ENCODE measurements around the gene SUN3. TPM values are rescaled to one million over a fixed set of nuclear protein-coding genes. Genes with fewer than 3 reads are reported as not detected.

The SUN3 gene
- total and polyA plus RNA-seq, 9 of the 15 experiments (the other 6 are each of a cell fraction or from before 2014, with no cell fraction given): 0.04 to 0.06 TPM; not detected in 7

DNA sequence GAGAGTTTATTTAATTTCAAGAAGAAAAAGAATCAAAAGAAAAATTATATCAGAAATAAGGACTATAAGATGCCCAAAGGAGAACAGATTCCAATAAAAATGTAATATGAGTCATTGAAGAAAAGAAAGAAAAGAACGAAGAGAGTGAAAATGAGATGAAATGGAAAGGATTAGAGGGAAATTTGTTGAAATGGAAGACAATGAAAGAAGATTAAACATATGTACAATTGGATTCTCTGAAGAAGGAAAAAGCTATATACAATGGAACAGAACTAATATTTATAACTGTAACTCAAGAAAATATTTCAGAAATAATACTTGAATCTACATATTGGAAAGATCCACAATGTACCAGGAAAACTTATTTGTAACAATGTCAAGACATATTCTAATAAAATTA lies 35.1 kb upstream of the SUN3 start:
- FAIRE-seq: no peak
- no peak overlapping the region for H3K9ac ChIP-seq (ENCODE audit: insufficient read depth in 1 of 2, low read depth in 2 of 2, low read length in 2 of 2)
- CTCF ChIA-PET (ENCODE audit: low intra/inter-chr PET ratio): no interaction called here
- H3K36me3 ChIP-seq (ENCODE audit: control insufficient read depth, insufficient read depth, low read length): no peaks in the 10 kb centered on the region
- ATAC-seq: no peak
- H3K9me3 ChIP-seq (replicated peaks; ENCODE audit: control insufficient read depth, insufficient read depth, low read depth, low read length): no peaks in the 10 kb centered on the region
- no peak overlapping the region for H3K4me3 ChIP-seq
- no peaks in the 10 kb centered on the region for H4K20me1 ChIP-seq (replicated peaks; ENCODE audit: control insufficient read depth, insufficient read depth, low read length)
- TF ChIP-seq THRAP3 (IDR thresholded peaks at IDR 0.05; ENCODE audit: borderline replicate concordance) (no peak), TFAM (CRISPR knock-in tag; conservative IDR thresholded peaks at IDR 0.05) (no peak)
- TF ChIP-seq, protein P1, sequence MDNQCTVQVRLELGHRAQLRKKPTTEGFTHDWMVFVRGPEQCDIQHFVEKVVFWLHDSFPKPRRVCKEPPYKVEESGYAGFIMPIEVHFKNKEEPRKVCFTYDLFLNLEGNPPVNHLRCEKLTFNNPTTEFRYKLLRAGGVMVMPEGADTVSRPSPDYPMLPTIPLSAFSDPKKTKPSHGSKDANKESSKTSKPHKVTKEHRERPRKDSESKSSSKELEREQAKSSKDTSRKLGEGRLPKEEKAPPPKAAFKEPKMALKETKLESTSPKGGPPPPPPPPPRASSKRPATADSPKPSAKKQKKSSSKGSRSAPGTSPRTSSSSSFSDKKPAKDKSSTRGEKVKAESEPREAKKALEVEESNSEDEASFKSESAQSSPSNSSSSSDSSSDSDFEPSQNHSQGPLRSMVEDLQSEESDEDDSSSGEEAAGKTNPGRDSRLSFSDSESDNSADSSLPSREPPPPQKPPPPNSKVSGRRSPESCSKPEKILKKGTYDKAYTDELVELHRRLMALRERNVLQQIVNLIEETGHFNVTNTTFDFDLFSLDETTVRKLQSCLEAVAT (IDR thresholded peaks at IDR 0.05): no peak
- no peaks in the 10 kb centered on the region for H3K27me3 ChIP-seq (ENCODE audit: control insufficient read depth in 2 of 2, insufficient read depth in 2 of 2, low read length in 2 of 2)
- intact Hi-C loops (cut with micrococcal nuclease) (no loop called here), in situ Hi-C loops (cut with MboI) (no loop called here)
- H3K4me2 ChIP-seq (ENCODE audit: insufficient read depth, low read length): no peak overlapping the region
- no peaks in the 10 kb centered on the region for H3K9me1 ChIP-seq (ENCODE audit: control insufficient read depth, insufficient read depth, low read length)
- no peaks in the 10 kb centered on the region for H3K4me1 ChIP-seq (replicated peaks in 1 of 2; ENCODE audit: control insufficient read depth in 2 of 2, insufficient read depth in 2 of 2, low read length in 2 of 2)
- no peak overlapping the region for H2AFZ ChIP-seq (ENCODE audit: low read depth, low read length)
- 0% methylated on average over 1 of the region's 1 CpG for WGBS (ENCODE audit: insufficient coverage, low coverage, missing lambda C conversion rate)
- no peaks in the 10 kb centered on the region for H3K79me2 ChIP-seq (ENCODE audit: control insufficient read depth, insufficient read depth, low read length)
- DNase-seq (ENCODE audit: extremely low read depth in 1 of 4, low spot score in 3 of 4): no peak
- H3K27ac ChIP-seq (ENCODE audit: extremely low read depth, low read depth, low read length): no peak overlapping the region
- POLR2A ChIA-PET: no interaction called here
- BruUV-seq (replicated peaks): no TSS peak

- in situ Hi-C loops (cut with MboI) (no loop called here), intact Hi-C loops (cut with micrococcal nuclease) (no loop called here)
- no peaks in the 10 kb centered on the region for H3K36me3 ChIP-seq (ENCODE audit: control insufficient read depth, insufficient read depth, low read length)
- H3K9ac ChIP-seq (ENCODE audit: insufficient read depth in 1 of 2, low read depth in 2 of 2, low read length in 2 of 2): no peak overlapping the region
- CTCF ChIA-PET (ENCODE audit: low intra/inter-chr PET ratio): no interaction called here
- no peaks in the 10 kb centered on the region for H3K79me2 ChIP-seq (ENCODE audit: control insufficient read depth, insufficient read depth, low read length)
- H2AFZ ChIP-seq (ENCODE audit: low read depth, low read length): no peak overlapping the region
- no peak overlapping the region for H3K27ac ChIP-seq (ENCODE audit: extremely low read depth, low read depth, low read length)
- no peaks in the 10 kb centered on the region for H3K27me3 ChIP-seq (ENCODE audit: control insufficient read depth in 2 of 2, insufficient read depth in 2 of 2, low read length in 2 of 2)
- POLR2A ChIA-PET: no interaction called here
- FAIRE-seq: no peak
- WGBS (ENCODE audit: insufficient coverage, low coverage, missing lambda C conversion rate): 2% methylated on average over 5 of the region's 5 CpGs
- H3K9me1 ChIP-seq (ENCODE audit: control insufficient read depth, insufficient read depth, low read length): no peaks in the 10 kb centered on the region
- no peaks in the 10 kb centered on the region for H4K20me1 ChIP-seq (replicated peaks; ENCODE audit: control insufficient read depth, insufficient read depth, low read length)
- DNase-seq (ENCODE audit: extremely low read depth in 1 of 4, low spot score in 3 of 4): no peak
- no peak for ATAC-seq
- no peaks in the 10 kb centered on the region for H3K4me1 ChIP-seq (replicated peaks in 1 of 2; ENCODE audit: control insufficient read depth in 2 of 2, insufficient read depth in 2 of 2, low read length in 2 of 2)
- H3K9me3 ChIP-seq (replicated peaks; ENCODE audit: control insufficient read depth, insufficient read depth, low read depth, low read length): no peaks in the 10 kb centered on the region
- no peak overlapping the region for H3K4me3 ChIP-seq
- BruUV-seq (replicated peaks): no TSS peak
- no peak overlapping the region for H3K4me2 ChIP-seq (ENCODE audit: insufficient read depth, low read length)
- TF ChIP-seq SRSF9 (IDR thresholded peaks at IDR 0.05; ENCODE audit: borderline replicate concordance, low read depth, low read length): no peak
- no peak for TF ChIP-seq ZNF518B (CRISPR knock-in tag; IDR thresholded peaks at IDR 0.05)
- no peak for TF ChIP-seq ZNF23 (CRISPR knock-in tag; IDR thresholded peaks at IDR 0.05)
- TF ChIP-seq ESRRB (CRISPR knock-in tag; IDR thresholded peaks at IDR 0.05; ENCODE audit: borderline replicate concordance): no peak
These were observed 30.8 kb upstream of the SUN3 start for GRCh38 chr7:48059706-48060105.
